HG03196 (cell line): Measurements from ENCODE around the gene SLC29A2.

ENCODE experiments used
- ATAC-seq: cut with Tn5 transposase; IDR thresholded peaks from one replicate; pipeline ENCODE4 v1.9.1; 2021; ENCODE audit not compliant: unreplicated experiment

Gene SLC29A2

DNA sequence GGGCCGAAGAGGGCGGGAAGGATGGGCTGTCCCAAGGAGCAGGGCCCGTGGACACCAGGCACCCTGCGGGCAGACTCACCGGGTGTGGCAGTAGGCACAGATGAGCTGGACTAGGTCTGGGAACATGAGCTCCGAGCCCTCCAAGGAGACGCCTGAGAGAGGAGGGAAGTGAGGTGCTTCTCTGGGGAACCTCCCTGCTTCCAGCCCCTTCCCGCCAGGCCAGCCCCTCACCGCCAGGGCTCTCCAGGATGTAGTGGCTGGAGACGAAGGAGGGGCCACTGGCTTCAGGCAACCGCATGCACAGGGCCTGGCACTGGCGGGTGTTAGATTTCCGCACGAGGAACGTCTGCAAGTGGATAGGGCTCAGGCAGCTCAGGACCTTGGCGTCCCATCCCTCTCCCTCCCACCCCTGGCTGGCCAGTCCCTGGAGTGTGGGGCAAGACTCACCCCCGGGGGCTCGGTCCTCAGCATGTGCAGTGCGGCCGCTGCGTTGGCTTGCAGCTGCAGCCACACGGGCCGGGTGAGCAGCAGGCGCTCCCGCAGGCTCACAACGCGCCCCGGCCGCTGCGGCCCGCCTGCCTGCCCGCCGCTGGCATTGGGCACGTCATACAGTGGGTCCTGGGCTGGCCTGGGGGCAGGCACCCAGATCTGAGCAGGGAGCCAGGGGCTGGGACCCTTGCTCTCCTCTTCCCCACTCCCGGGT is 35.9 kb downstream of the SLC29A2 start:
- peak; percentile 21 for ATAC-seq

DNA sequence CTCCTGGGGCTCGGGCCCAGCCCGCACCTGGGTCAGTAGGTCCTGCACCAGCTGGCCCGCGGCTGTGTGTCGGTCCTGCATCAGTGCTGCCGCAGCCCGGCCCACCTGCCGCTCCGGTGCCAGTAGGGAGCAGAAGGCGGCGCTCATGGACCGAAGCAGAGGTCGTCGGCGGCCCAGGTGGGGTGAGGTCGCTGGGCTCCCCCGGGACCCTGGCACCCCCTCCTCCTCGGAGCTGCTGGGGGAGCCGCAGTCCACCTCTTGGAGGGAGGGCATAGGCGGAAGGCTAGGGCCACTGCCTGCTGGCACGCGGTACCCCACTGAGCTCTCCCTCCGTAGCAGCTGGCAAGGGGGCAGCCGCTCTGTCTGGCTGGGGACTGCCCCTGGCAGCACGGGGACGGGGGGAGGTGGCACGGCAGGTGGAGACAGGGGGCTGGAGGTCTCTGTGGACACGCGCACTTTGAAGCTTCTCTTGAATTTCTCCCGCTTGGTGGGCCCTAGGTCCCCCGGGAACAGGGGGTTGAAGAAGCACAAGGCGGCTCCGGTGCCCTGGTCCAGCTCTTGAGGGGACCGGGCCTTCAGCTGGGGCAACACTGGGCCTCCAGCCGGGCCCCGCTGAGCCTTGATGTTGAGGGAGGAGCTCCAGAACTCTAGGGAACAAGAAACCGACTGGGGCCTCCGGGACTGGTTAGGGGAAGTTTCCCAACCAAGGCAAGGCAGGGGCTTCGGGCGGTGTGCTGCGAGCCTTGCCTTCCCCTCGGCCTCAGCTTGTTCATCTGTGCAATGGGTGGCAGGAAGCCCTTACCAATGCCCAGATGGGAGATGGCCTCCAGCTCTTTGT is 36.7 kb downstream of the SLC29A2 start:
- ATAC-seq = no peak

DNA sequence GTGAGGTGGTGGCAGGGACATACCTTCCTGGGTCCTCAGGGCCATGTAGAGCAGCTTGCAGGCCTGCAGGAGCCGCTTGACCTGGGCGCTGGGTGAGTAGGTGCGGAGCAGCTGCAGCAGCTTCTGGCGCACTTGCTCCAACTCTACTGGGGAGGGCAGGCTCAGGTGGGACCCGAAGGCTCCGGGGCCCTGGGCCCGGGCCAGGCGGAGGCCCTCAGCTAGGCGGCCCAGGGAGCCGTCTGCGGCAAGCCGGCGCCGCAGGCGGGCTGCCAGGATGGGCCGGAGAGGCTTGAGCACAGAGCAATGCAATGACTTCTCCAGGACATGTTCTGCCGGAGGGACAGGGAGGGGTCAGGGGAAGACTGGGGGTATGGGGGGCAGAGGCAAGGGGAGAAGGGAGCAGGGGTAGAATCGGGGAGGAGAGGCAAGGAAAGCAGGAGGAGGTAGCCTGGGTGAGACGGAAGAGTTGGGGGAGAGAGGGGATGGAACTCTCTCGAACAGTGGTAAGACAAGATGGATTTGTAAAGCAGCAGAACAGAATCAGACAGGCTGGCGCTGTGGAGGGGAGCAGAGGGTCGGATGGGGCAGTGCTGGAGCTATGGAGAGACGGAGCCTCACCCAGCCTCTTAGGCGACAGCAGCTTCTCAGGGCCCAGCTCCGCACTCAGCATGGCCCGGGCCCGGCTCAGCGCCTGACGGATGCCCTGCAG is 37.5 kb downstream of the SLC29A2 start:
- no peak for ATAC-seq

DNA sequence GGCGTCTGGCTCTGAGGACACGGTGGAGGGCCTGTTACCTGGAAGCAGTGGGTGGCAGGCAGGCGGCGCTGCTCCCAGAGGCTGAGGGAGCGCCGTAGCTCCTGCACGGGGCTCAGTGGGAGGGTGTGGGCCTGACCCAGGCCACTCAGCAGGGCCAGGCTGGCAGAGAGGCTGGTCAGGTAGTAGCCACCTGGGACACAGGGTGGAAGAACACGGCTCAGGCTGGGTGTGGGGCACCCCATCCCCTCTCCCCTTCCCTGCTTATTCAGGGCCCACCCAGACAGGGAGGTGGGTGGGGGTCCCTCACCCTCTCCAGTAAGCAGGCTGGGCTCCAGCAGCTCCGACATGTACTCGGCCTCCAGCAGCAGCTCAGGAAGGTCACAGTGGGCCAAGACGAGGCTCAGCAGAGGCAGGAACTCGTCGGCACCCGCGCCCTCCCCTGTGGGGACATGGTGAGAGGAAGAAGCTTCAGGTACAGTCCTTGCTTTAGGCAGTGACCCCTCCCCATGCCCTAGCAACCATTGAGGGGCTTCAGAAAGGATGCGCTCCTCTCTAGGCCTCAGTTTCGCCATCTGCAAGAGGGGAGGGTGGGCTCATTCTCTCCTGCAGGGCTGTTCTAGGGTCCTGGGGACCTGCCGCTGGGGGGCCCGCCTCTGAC is 38.2 kb downstream of the SLC29A2 start:
- no peak for ATAC-seq

DNA sequence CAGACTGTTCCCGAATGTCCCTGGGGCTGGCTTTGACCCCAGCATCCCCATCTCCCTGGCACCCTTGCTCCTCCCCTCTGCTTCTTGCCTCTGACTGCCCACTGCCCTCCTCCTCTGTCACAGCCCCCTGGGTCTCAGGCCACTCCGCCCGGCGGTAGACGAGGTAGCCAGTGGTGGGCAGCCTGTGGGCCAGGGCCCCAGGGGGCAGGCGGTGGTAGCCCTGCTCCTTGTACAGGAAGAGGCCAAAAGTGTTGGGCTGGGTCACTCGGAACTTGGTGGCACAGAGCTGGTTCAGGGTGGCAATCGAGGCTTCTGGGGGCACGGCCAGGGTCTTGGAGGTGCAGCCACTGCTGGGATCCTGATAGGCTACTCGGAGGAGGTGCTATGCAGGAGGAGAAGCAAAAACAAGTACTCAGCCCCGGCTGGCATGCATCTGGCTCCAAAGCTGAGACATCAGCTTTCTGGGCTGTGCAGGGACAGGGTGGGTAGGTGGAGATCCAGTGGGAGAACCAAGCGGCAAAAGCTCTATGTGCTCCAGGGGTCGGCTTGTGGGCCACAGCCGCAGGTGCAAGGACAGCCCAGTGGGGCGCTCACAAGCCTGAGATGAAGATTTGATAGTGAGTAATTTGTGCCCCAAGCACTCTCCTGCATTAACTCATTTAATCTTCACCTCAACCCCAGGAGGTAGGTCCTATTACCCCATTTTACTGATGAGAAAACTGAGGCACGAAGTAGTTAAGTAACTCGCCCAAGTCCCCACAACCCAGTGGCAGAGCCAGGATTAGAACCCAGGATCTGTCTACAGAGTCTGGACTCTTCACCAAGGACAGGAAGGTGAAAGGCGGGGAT is 39.0 kb downstream of the SLC29A2 start:
- no peak for ATAC-seq

DNA sequence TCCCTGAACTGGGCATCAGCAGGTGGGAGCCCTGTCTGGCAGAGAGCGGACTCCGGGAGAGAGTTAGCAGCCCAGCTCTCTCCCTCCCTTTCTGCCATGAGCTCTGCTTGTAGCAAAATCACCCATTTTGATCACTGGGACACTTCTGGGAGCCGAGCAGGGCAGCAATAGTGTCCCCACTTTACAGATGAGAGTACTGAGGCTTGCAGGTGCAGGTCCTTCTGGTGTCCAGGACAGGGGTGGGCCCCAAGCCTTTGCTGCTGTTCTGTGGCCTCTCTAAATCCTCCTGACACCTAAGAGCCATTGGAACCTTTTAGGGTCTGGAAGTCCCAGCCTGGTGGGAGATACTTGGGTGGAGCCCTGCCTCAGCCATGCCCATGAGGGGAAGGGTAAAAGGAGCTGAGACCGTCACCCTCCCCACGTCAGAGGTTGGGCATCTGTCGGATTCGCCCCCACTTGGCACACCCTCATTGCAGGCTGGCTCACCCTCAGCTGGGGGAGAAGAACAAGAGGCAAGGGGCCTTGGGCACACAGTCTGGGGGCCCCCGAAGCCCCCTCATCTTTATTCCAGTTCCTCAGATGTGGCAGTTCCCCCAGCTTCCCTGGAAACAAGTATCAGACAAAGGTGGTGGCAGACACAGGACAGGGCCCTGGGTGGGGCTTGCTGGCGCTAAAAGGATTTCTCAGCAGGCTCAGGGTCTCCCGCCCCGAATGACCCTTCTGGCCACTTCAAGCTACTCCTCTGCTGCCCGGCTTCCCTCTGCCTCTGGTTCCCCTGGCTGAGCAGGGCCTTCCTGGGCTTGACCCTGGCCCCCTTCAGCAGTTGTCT is 39.8 kb downstream of the SLC29A2 start:
- ATAC-seq = no peak

DNA sequence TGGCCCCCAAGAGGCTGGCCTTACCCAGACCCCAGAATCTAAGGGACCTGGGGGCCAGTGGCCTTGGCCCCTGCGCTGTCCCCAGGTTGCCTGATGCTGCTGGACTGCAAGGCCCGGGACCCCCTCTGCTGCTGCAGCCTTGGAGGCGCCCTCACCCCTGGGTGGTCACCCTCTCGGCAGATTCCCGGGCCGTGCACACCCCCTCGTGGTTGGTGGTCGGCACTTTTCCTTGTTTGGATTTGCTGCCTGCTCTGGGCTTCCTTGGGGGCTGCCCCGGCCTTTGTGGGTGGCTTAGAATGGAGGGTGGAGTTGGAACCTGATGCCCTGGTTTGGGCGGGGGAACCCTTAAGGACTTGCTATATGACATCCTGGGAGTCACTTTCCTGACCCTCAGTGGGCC is 40.6 kb downstream of the SLC29A2 start:
- no peak for ATAC-seq

DNA sequence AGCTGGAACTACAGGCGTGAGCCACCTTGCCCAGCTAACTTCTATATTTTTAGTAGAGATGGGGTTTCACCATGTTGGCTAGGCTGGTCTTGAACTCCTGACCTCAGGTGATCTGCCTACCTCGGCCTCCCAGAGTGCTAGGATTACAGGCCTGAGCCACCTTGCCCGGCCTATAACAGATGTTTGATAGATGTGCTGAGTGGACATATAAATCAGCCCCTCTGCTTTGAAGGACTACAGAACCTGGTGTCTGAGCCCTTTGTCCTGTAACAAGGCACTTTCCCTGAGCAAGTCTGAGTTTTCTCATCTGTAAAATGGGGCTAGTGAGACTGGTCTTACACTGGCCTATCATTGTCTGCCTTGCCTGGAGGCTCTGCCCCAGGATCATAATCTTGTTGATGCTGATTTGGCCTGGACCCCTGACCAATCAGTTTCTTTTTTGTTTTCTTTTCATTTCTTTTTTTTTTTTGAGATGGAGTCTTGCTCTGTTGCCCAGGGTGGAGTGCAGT is 42.3 kb downstream of the SLC29A2 start:
- ATAC-seq = no peak

DNA sequence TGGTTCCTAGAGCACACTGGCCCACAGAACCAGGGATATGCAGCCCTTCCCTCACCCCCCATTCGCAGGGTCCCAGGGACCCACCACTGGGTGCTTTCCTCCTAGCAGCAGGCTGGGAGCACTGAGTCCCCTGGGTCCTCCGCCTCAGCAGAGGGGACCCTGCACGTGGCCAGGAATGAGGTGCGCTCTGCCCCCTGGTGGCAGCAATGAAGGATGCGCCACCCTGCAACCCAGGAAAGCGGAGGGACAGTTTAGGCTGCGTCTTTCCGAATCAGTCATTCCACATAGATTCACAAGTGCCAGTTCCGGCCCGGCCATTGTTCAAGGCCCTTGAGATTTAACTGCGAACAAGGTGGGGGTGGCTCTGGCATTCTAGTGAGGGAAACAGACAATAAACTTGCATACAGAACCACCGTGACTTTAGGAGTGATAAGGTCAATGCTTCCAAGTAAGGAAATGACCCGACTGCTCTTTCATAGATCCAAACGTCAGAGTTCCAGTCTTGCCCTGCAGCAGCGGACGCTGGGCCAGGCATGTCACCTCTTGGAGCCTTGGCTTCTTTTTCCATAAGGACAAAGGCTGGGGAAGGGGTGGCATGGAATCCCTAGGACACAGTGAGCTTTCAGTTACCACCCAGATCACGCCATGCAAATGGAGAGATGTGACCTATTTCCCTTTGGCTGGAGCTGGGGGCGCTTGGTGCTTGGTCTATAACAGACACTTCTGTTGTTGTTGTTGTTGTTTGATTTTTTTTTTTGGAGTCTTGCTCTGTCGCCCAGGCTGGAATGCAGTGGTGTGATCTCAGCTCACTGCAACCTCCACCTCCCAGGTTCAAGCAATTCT is 43.0 kb downstream of the SLC29A2 start:
- ATAC-seq = no peak

DNA sequence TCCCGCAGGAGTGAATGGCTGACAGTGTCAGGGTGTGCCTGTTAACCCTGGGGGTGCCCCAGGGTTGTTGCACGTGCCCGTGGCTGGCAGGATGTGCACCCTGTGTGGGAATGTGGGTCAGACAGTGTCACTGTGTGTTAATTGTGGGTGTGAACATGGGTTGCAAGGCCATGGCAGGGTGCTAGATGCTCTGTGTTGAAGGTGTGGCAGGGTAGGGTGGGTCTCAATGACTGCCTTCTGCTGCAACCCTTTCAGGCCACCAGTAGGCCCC is 43.6 kb downstream of the SLC29A2 start:
- no peak for ATAC-seq

DNA sequence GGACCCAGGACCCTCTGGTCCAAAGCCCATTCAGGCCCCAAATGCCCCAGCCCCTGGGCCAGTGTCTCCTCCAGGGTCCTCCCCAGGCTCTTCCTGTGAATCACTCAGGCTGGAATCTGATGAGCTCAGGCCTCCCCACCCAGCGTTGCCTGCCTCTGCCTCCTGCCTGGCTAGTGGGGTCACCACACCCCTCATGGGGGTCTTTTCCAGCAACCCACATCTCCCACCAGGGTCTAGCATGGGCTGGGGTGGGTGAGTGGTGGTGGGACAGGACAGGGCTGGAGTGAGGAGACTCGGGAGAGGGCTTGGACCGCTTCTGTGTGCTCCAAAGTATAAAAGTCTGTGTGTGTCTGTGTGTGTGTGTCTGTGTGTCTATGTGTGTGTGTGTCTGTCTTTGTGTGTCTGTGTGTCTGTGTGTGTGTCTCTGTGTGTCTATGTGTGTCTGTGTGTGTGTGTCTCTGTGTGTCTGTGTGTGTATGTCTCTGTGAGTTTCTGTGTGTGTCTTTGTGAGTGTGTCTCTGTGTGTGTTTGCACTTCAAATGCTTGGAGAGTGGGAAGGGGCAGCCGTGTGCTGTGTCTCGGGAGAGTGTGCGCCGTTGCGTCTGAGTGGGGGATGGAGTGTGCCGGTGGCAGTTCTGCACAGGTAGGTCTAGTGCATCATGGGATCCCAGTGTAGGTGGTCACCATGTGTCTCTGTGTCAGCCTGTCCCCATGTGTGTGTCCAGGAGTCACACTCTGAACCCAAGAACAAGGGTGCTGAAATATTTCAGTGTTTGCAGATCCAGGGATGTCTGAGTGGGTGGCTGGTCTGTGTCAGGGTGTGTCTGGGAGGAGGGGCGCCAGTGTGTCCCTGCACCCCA is 44.2 kb downstream of the SLC29A2 start:
- ATAC-seq = no peak

DNA sequence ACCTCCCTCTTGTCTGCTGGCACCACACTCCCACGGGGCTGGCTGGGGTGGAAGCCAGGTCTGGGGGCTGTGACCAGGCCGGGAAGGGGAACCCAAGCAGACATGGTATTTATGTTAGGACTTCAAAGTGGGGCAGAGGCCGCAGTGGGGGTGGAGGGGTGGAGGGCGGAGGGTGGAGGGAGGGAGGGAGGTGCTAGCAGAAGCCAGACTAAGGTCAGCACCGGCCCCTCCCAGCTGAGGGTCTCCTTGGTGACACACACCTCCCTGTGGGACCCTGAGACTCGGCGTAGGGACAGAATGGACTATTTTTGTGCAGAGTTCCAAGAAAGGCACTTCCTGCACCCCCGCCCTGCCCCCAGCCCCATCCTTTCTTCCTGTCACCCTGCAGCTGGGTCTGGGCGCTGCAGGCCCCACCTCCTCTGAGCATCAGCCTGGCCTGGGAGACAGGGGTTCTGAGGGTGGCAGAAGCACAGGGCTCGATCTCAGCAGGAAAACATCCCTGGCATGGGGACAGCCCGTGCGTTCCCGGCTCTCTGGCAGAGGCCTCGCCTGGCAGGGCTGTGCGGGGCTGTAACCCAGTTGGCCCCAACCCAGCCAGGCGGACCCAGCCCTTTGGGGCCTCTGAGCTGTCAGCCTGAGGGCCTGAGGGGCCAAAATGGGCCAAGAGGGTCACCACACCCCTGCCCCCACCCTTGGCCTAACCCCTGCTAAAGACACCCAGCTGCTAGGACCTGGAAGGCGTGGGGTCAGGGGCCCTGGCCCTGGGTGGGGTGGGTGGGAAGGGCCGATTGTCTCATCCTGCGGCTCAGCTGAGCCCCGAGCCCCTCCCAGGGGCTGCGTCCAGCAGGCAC is 45.1 kb downstream of the SLC29A2 start:
- no peak for ATAC-seq

DNA sequence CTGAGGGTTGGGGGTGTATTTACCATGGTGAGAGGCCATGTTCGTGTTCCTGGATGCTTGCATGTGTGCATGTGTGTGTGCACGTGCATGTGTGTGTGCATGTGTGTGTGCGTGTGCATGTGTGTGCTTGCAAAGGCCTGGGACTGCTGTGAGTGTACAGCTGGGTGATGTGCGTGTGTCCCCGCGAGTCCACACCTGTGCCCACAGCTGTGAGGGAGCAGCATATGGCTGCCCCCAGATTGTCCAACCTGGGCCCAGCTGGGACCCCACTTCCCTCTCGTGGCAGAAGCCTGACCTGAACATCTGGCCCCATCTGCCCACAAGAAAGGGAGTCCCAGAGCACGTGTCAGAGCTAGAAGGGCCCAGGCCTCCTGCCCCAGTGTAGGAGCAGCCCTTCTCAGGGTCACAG is 46.3 kb downstream of the SLC29A2 start:
- no peak for ATAC-seq

DNA sequence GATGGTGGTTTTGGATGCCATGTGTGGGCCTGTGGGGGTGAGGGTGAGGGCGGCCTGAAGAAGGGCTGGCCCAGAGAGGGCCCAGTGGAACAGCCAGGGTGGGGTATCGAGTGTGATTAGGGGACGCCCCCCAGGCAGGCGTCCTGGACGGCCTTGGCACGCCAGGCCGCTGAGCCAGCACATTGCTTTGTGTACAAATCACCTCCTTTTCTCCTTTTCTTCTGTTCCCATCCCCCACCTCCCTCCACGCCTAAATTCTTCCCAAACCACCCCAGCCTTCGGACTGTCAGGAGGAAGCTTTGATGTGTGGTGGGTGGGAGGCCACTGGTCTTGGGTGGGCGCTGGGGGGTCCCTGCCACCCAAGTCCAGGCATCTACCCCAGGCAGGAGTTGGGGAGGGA is 46.9 kb downstream of the SLC29A2 start:
- ATAC-seq = no peak

DNA sequence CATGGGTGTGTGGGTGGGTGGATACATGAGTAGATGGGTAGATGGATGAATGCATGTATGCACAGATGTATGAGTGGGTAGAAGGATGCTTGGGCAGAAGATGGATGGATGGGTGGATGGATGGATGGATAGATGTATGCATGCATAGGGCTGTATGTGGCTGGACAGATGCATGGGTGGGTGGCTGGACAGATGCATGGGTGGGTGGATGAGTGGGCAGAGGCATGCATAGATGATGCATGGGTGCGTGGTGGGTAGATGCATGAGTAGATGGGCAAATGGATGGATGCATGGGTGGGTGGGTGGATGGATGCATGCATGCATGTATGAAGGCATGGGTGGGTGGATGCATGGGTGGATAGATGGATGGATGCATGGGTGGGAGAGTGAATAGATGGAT is 47.9 kb downstream of the SLC29A2 start:
- no peak for ATAC-seq

DNA sequence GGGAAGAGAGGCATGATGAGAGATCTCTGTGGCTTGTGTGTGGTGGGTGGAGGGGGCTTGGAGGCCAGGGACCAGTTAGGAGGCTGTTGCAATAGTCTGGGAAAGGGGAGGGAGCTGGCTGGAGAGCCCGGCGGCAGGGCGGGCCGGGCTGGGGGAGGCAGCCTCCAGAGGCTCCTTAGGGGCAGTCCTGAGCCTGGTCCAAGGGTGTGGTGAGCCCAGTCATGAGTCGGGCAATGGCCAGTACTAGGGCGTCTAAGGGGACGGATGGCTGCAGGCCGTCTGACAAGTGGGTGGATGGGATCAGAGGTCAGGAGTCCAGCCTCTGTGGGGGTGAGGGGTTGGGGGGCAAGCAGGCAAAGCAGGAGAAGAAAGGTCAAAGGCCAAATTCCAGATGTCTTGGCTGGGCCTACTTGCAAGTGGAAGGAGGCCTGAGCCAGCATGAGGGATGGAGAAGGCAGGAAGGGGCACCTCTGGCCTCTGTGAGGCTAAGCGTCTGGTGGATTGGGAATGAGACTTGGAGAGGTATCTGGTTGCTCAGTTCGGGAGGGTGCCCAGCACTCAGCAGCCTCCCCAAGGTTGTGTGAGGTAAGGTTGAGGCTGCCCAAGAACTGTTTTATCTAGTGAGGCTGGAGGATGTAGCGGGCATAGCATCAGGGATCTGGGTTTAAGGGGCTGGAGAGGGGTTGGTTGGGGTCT is 48.7 kb downstream of the SLC29A2 start:
- ATAC-seq = no peak
